GM19023 (cell line): ENCODE data around the gene PADI1.
"Not testable (repeated sequence)": the region's sequence is repeated elsewhere in the genome, so short reads cannot be mapped to it uniquely, and the experiment has no call there.

Source experiments
- ATAC-seq: cut with Tn5 transposase; IDR thresholded peaks from one replicate; pipeline ENCODE4 v1.9.1; 2021; ENCODE audit warnings: mild to moderate bottlenecking, moderate library complexity; ENCODE audit not compliant: unreplicated experiment

PADI1 gene

DNA sequence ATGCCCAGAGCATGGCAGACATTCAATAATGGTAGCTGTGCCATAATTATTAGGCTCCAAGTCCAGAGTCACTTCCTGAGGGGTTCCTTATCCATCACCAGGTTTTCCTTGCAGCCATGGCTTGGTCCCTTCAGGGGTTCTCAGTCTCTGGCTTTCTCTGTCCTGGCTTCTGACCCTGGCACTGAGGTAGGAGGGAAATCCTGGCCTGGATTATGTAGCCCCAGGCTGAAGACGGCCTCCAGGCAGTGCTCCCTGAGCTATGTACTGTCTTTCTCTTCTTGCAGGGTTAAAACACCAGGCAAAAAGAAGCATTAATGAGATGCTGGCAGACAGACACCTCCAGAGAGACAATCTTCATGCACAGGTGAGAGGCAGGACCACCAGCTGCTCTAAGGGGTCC is 34.5 kb downstream of the PADI1 start:
- no peak for ATAC-seq

DNA sequence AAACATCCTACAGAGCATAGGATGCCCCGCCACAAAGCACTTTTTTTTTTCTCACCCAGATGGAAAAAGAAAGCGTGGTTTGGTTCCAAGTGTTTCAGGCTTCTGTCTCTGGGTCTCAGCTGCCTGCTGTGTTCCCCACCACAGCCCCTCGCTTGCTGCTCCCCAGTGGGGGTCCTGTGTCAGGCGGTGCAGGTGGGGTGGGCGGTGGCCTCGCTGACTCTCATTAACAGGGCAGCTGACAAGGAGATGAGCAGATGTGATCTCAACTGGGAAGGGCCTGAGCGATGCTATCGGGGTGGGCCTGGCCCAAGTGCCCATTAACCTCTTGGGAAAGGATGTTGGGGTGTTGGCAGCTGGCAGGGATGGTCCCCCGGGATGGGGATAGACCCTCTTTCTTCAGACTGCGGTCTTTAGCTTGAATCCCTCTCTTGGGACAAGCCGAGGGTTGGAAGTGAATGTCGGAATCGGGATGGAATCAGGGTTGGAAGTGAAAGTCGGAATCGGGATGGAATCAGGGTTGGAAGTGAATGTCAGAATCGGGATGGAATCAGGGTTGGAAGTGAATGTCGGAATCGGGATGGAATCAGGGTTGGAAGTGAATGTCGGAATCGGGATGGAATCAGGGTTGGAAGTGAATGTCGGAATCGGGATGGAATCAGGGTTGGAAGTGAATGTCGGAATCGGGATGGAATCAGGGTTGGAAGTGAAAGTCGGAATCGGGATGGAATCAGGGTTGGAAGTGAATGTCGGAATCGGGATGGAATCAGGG is 36.3 kb downstream of the PADI1 start:
- ATAC-seq, result not testable (repeated sequence)

DNA sequence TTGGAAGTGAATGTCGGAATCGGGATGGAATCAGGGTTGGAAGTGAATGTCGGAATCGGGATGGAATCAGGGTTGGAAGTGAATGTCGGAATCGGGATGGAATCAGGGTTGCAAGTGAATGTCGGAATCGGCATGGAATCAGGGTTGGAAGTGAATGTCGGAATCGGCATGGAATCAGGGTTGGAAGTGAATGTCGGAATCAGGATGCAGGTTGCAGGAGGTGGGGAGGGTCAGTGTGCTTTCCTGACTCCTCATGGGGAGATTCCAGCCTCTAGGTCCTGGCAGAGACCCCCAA is 36.8 kb downstream of the PADI1 start:
- ATAC-seq, result not testable (repeated sequence)

DNA sequence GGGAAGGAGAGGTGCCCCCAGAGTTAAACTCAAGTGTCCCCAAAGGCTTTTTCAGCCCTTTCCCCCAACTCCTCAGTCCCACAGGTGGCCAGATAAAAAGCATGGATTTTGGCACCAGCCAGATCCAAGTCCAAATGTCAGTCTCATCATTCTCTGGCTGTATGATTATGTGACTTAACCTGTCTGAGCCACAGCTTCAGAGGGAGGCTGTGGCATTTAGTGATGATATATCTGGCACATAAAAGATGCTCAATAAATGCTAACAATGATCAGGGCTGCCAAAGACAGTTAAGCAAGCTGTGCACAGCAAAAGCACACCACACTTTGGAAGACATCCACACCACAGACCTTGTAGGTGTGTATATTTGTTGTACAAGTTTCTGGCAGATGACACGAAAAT is 38.3 kb downstream of the PADI1 start:
- no peak for ATAC-seq

DNA sequence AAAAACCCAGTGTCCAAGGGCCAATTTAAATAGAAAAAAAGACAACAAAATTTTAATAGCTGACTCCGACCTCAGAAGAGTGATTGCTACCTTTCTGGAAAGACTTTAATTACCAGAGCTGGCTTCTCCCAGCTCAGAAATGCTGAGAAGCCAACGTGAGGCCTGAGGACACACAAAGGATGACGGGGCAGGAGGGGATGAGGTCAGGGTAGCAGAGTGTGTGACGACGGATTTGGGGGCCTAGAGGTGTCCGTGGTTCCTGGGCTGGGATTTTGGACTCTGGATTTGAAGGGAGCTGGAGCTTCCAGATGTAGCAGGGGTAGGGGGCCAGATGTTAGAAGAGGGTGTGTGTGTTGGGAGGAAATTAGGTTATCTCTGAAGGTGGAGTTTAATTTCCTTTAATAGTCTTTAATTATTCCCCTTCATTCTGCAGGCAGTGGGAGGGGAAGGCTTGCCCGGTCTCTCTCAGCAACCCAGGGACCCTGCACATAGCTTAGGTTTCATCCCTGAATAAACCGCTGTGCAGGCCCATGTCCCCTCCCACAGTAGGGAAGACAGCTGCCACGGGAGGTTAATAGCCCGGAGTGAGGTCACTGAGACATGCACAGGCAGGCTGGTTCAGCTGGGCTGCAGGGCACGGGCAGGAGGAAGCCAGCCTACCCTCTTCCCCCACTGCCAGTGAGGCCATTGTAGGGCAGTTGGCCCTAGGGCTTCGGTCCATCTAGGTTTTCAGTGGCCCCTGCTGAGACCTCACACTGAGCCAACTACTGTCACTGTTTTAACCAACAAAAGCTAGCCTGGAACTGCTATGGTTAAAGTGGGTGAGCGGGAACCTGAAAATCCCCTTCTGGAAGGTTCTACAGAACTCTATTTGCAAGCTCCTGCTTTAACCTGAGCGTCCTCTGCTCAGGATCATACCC is 40.2 kb downstream of the PADI1 start:
- no peak for ATAC-seq

DNA sequence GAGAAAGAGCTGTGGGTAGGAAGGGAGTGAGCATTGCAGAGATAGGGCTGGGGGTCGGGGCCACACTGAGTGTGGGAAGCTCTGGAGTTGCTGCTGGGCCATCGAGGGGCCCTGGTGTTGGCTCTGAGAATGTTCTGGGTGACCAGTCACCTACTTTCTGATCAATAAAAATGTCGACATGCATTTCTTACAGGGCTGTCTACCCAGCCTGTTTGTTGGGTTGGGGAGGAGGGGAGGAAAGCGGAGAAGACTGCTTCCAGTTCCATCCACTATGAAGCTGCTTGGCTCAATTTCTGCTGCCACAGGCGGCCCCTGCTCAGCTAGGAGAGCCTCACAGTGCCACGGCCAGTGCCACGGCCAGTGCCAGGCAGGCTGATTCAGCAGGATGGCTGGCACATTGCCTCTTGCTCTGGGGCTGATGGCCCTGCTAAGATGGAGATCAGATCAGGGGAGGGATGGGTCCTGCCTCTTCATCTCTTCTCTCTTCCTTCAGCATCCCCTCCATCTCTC is 40.9 kb downstream of the PADI1 start:
- ATAC-seq, result no peak

DNA sequence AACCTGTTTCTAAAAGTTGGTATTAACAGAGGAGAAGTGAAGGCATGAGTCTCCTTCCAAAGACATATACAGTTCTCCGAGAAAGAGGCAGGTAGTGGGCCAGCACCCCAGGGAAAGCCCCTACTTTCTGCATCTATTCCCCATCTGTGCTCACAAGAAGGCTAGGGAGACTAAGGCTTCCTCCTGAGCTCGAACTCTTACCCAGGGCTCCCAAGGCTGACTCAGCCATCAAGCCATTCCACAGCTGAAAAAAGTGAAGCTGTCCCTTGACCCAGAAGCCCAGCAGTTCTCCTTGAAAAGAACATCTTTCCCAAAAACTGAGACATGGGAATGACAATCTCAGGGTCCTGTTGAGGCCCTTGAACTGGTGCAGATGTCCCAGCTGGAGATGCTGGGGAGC is 42.0 kb downstream of the PADI1 start:
- ATAC-seq, result no peak

DNA sequence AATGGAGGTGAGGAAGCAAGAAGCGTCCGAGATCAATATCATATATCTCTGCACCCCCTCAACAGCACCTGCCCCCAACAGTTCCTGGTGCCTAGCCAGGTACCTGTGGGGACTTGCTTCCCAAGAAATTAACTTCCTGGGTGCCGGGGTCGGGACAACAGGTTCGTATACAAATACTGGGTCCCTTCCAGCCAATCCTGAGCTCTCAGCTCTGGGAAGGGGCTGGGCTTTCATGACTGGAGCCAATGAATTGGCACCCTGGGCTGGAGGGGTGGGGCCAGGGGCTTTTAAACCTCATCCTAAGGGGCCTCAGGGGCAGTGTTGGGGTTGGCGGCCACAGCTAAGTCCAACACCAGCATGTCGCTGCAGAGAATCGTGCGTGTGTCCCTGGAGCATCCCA is 43.9 kb downstream of the PADI1 start, which contains the start of gene PADI3:
Gene PADI3 (plus strand): TSS at position 318 of the 400 bp plus-strand sequence. CDS start 40 bp downstream, at position 358.
- no peak for ATAC-seq

DNA sequence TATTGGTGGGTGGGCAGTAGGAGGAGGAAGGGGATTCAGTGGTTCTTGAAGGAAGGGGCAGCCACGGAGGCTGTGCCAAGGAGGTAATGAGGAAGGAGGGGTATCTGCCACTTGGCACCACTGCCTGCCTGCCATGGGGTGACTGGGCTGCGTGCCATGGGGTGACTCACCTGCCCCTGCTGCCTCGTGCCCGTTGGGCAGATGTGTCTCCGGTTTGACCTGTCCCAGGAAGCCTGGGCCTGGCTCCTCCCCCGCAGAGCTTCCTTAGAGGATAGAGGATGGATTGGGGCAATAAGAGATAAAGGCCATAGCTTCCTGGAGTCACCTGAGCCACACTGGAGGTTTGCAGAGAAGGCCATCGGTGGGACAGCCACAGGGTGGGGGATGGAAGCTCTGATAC is 45.7 kb downstream of the PADI1 start:
- no peak for ATAC-seq

DNA sequence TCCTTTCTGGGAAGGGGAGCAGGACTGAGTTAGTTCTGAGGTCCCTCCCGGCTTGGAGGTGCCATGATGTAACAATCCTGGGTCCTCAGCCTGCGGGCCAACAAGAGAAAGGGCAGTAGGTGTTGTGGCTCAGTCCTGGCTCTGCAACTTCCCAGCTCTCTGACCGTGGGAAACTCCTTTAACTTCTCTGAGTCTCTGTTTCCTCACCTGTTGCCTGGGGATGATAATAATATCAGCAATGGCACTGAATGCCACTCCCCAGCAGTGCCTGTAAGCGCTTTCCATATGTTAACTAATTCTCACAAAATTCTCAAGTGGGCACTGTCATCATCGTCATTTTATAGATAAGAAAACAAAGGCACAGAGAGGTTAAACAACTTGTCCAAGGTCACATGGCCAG is 46.3 kb downstream of the PADI1 start:
- no peak for ATAC-seq

DNA sequence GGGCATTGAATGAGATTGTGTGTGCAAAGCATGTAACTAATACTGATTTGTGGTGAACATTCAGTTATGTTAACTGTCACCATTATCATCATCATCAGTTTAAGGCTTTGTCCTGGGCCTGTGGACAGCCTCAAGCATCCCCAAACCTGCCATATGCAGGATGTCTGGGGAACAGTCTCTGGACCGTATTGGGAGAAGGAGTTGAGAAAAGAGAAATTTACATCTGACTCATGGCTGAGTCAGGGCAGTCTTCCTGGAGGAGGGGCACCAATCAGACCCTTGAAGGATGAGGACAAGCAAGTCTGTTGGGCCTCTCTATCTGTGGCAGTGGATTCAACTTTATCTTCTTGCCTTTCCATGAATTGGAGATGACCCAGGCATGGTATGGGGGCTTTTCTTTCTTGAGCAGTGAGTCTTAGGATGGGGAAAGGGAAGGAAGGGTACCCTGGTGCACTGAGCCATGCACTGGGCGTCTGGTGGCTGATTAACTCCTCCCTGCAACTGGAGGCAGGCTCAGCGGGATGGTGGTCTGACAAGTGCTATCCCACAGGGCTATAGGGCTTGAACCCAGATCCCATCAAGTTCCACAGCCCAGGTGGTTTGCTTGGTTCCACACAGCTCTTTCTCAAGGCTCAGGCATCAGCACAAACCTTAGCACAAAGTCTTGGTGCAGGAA is 46.9 kb downstream of the PADI1 start:
- ATAC-seq, result no peak

DNA sequence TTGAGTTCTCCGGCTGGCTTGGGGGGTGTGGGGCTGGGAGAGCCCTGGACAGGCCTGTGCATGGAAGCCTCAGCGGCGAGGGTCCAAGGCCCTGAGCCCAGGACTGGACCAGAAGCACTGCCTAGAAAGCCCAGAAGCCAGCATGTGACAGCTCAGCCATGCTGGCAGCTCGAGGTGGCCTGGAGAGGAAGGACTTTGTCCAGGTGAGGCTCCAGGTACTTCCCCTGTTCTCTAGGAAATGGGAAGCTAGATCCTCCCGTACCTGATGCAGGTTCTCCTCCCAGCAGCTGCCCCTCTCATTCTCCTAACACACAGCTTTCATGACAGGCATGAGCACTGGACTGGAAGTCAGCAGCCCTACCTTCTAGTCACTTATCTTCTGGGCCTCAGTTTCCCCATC is 50.4 kb downstream of the PADI1 start:
- ATAC-seq, result no peak

DNA sequence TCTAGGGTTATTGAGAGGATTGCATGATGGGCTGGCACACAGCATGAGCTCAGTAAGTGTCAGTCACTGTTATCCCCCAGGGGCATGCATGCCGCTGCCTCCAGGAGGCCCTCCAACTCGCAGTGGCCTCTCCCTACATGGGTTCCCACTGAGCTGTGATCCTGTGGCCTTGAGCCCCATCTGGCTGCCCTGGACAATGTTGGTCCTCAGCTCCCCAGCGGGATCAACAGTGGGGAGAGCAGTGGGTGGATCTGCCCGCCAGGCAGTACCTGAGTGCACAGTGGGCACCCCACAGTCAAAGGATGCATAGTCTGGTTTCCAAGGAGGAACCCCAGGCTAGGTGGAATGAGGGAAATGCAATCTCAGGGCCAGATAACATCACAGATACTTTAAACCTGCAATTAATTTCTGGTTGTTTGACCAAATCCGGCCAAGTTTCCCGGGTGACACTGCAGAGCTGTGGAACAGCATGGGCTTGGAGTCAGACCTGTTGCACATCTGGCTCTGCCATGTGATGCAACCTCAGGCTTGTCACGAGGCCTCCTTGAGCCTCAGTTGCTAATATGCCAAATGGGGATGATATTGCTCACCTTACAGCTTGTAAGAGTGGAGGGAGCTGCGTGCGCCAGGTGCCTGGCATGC is 53.3 kb downstream of the PADI1 start:
- ATAC-seq, result no peak

DNA sequence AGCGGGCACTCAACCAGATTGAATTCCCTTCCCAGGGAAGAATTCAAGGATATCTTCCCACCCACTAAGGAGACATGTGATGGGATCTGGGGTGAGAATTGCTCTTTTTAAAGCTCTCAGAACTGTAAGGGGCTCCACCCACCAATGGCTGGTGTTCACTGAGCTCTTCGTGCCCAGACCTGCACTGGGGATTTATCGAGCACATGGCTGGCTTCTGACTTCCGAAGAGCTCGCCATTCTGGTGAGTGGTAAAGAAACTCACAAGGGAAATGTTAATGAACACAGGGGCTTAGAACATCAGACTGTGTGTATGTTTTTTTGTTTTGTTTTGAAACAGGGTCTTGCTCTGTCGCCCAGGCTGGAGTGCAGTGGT is 53.8 kb downstream of the PADI1 start:
- ATAC-seq, result no peak

DNA sequence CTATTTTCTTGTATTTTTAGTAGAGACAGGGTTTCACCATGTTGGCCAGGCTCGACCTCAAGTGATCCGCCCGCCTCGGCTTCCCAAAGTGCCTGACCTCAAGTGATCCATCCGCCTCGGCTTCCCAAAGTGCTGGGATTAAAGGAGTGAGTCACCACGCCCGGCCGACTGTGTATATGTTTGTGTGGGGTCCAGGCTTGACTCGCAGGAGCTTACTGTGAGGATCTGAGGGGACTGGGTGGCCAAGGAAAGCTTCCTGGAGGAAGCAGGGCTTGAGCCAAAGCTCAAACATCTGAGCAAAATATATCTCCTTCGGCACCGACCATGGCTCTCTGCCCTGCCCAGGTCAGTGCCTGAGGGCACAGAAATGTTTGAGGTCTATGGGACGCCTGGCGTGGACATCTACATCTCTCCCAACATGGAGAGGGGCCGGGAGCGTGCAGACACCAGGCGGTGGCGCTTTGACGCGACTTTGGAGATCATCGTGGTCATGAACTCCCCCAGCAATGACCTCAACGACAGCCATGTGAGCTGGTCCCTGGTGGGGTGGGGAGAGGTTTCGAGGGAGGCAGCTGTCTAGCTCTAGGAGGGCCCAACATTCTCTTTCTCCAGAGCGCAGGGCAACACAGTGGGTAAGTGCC is 54.4 kb downstream of the PADI1 start:
- no peak for ATAC-seq

DNA sequence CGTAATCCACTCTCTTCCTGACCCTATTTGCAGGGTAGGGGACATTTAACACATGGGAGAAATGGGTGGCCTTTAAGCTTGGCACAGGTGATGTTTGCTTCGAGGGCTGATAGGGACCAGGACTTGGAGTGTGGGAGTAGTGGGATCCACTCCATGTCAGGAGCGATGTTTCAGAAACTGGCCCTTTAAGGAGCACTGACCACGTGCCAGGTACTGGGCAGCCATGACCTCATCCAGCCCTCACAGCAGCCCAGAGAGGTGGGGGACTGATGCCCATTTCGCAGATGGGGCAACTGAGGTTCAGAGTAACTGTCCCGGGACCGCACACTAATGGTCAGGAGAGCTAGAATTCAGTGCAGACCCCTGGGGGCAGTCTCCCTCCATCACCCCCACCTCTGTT is 55.3 kb downstream of the PADI1 start:
- no peak for ATAC-seq

DNA sequence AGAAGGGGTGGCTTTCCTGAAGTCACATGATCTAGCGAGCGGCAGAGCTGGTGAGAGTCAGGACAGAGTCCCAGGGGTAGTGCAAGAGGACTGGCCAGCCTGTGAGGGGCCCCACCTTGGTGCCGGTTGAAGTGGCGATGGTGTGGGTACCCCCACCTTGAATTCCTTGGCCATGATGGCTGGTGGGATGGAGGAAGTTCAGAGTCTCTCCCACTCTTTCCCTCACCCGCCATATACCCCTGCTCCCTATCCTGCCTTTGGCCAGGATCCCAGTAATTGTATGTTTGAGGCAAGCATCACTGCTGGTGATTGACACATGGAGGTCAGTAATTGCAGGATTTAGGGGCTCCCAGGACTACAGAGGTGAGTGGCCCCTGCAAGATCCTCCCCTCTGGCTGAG is 55.8 kb downstream of the PADI1 start:
- no peak for ATAC-seq

DNA sequence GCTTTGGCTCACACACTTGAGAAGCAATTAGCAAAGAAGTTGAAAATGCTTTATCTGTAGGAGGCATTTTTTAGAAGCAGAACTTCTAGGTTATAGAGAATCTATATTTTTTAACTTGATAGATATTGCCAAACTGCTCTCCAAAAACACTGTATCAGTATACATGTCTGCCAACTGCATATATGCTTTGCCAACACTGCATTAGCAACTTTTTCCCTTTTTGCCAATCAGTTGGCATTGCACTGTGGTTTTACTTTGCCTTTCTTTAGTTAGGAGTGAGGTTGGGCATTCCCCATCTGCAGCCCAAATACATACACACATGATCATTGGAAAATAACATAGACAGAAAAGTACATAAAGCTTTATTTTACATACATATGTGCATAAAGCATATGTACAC is 59.0 kb downstream of the PADI1 start:
- ATAC-seq, result no peak

DNA sequence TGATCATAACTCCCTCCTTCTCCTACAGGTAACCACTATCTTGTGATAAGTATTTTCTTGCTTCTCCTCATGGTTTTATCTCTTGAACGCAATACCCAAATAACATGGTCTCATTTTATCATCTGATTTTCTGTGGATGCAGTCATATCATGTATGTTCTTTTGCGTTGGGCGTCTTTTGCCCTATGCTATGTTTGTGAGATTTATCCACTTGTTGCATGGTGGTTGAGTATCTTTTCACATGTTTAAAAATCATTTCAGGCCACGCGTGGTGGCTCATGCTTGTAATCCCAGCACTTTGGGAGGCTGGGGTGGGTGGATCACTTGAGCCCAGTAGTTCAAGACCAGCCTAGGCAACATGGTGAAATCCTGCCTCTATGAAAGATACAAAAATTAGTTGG is 59.5 kb downstream of the PADI1 start:
- no peak for ATAC-seq

DNA sequence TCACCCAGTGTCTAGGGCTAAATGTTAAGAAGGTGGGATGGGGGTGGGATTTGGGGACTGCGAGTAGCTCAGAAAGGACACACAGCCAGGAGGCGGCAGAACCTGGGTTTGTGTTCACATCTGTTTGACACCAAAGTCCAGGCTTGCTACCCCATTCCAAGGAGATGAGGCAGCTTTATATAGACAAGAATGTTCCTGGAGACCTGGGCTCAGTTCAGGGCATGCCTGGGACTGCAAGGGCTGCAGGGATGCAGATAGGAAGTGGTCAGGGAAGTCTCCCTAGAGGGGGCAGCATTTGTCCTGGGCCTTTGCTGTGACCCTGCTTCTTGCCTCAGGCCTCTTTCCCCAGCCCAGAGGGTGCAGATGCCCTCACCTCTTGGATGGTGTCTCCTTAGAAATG is 60.2 kb downstream of the PADI1 start:
- ATAC-seq, result no peak

DNA sequence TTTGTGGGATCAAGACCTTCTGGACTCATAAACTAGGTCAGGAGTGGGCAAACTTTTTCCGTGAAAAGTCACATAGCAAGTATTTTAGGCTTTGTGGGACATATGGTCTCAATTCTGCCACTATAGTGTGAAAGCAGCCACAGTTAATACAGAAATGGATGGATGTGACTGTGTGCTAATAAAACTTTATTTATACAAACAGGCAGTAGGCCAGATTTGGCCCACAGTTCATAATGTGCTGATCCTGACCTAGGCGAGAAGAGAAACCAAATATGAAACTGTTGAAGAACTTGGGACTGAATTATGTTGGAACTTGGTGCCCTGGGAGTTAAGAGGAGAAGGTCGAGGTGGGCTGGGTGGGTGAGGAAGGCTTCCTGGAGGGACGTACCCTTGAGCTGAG is 61.0 kb downstream of the PADI1 start:
- no peak for ATAC-seq
